Retinal pigment epithelial cell (primary cell): ENCODE results near the gene BTNL9.

Experiments used
- DNase-seq: peaks from one replicate; pipeline ENCODE4 v3.0.0-alpha.2; 2010; ENCODE audit warnings: low read depth
- H3K4me3 ChIP-seq: 2 replicates; pipeline ENCODE4 v1.5.1; 2011; ENCODE audit warnings: mild to moderate bottlenecking, low read length, control low read depth, moderate library complexity
- CTCF ChIP-seq: conservative IDR thresholded peaks from 2 replicates; pipeline ENCODE4 v1.5.1; 2011; ENCODE audit warnings: low read depth, low read length, control low read depth, inconsistent platforms

The BTNL9 gene

DNA sequence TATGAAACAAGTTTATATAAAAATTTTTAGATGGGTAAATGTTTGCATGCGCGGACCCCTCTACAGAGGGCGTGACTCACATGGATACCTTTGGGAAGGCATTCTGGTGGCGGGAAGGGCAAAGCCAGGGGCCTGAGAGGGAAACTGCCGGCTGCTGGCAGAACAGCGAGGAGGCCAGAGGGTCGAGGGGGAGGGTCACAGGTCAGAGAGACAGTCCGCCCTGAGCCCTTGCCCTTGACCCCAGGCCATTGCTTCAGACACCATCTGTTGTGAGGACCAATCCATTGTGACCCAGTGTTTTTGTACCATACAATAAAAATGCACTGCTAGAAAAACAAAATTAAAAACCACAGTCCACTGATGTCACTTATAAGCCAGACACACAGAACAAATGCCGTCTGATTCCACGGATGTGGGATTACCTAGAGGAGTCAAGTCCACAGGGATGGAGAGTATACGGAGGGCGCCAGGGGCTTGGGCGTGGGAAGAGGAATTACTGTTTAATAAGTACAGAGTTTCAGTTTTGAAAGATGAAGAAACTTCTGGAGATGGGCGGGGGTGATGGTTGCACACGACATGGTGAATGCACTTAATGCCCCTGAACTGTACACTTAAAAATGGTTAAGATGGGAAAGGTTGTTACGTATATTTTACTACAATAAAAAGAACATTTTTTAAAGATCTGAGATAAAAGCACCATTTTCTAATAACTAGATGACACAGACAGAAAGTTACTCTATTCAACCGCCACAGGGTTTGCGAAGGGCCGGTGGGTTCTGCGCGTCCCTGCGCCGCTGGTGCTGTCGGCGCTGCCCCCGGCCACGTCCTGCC, 12.0 kb downstream of the BTNL9 start:
- H3K4me3 ChIP-seq = no peak overlapping the region
- DNase-seq = no peak
- TF ChIP-seq CTCF = no peak

GRCh38 chr5:181052672-181053487, 12.8 kb downstream of the BTNL9 start:
- no peak for DNase-seq
- no peak for TF ChIP-seq CTCF
- peak overlapping the region; percentile 32 for H3K4me3 ChIP-seq

DNA sequence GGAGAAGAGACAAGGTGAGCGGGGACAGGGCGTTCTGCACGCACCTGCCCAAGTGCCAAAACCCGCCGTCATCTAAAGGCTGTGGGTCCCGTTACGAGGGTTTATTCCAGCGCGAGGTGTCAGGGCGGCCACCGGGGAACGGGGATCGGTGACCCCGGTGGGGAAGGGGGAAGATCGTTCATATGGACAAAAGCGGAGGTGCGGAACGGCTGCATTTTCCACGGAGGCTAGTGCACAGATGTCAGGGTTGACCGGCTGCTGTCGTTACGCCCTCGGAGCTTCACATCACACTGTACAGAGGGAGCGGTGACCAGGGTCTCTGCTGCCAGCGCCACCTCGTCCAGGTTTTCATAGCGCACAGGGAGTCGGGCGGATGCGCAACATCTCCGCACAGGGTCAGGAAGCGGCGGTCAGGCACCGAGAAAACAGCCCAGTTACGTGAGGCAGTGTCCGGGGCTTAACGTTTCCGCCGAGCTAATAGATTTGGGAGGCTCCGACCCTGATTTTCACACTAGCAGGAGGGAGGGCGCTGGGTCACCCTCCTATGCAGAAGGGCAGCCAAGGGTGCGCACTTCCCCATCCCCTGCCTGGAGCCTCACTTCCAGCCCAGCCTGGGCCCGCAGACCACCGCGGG, 13.5 kb downstream of the BTNL9 start:
- DNase-seq = no peak
- no peak for TF ChIP-seq CTCF
- peak overlapping the region; percentile 32 for H3K4me3 ChIP-seq

- no peak for TF ChIP-seq CTCF
- H3K4me3 ChIP-seq = no peak overlapping the region
- DNase-seq = no peak
These were observed 14.1 kb downstream of the BTNL9 start for GRCh38 chr5:181054138-181054537.

- no peak overlapping the region for H3K4me3 ChIP-seq
- TF ChIP-seq CTCF = no peak
- DNase-seq = no peak
These were observed 14.9 kb downstream of the BTNL9 start for GRCh38 chr5:181054871-181055459.

- no peak for TF ChIP-seq CTCF
- DNase-seq = no peak
- H3K4me3 ChIP-seq = no peak overlapping the region
These were observed 16.4 kb downstream of the BTNL9 start for GRCh38 chr5:181056431-181056830.
